ENCODE results near the gene DYNC2I2.

DNA sequence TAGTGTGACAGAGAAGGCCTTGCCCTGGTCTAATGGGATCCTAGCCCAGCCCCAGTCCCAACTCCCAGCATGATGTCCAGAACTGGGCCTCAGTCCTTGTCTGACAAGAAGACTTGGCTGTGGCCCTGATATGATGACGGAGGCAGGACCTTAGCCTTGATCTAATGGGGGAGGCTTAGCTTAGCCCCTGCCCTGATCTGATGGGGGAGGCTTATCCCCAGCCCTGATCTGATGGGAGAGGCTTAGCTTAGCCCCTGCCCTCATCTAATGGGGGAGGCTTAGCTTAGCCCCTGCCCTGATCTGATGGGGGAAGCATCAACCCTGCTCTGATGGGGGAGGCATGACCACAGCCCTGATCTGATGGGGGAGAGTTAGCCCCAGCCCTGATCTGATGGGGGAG is 49.4 kb upstream of the DYNC2I2 start:
- no peak for TF ChIP-seq TEAD4 (IDR thresholded peaks at IDR 0.05)
- TF ChIP-seq RAD21 (IDR thresholded peaks at IDR 0.05; ENCODE audit: low read depth) = no peak
- TF ChIP-seq ZBTB7A (IDR thresholded peaks at IDR 0.05; ENCODE audit: low read depth) = no peak
- TF ChIP-seq MAX (IDR thresholded peaks at IDR 0.05) = no peak
- no peak for TF ChIP-seq REST (IDR thresholded peaks at IDR 0.05; ENCODE audit: low read depth)
- no peak for TF ChIP-seq YY1 (IDR thresholded peaks at IDR 0.05; ENCODE audit: low read depth)
- TF ChIP-seq TCF12 (IDR thresholded peaks at IDR 0.05; ENCODE audit: low read depth) = no peak
- TF ChIP-seq CEBPB (IDR thresholded peaks at IDR 0.05) = no peak
- no peak for TF ChIP-seq EGR1 (IDR thresholded peaks at IDR 0.05)
- no peak for TF ChIP-seq NFIC (IDR thresholded peaks at IDR 0.05)
- TF ChIP-seq FOXM1 (IDR thresholded peaks at IDR 0.05; ENCODE audit: borderline replicate concordance, low read depth) = no peak
- TF ChIP-seq EP300 (IDR thresholded peaks at IDR 0.05; ENCODE audit: borderline replicate concordance) = no peak
